GM12878 (cell line): ENCODE results near the gene CAPN10. TPM values are rescaled to one million over a fixed set of nuclear protein-coding genes. Genes with fewer than 3 reads are reported as not detected.

Experiments used
- ATF3 ChIP-seq: IDR thresholded peaks from 2 replicates; pipeline ENCODE4 v1.6.1; 2011; ENCODE audit warnings: low read depth, mild to moderate bottlenecking, low read length, moderate library complexity, borderline replicate concordance; ENCODE audit errors: extremely low read depth
- BACH1 ChIP-seq: fragments of 450-650 bp; IDR thresholded peaks from 2 replicates; pipeline ENCODE4 v1.6.1; 2017; ENCODE audit warnings: mild to moderate bottlenecking, borderline replicate concordance
- CHD4 ChIP-seq: fragments of 200-600 bp; sonication (generic); IDR thresholded peaks from 2 replicates; pipeline ENCODE4 v1.6.1; 2016; ENCODE audit warnings: mild to moderate bottlenecking
- HDGF ChIP-seq: fragments of 450-650 bp; IDR thresholded peaks from 2 replicates; pipeline ENCODE4 v1.6.1; 2016; ENCODE audit warnings: antibody characterized with exemption
- JUND ChIP-seq: IDR thresholded peaks from 2 replicates; pipeline ENCODE4 v1.6.1; 2012; ENCODE audit warnings: low read depth, mild to moderate bottlenecking, low read length, improper control_type of control experiment, moderate library complexity
- MLLT1 ChIP-seq: fragments of 450-650 bp; IDR thresholded peaks from 2 replicates; pipeline ENCODE4 v1.6.1; 2016; ENCODE audit warnings: mild to moderate bottlenecking
- NFIC ChIP-seq: IDR thresholded peaks from 2 replicates; pipeline ENCODE4 v1.6.1; 2012; ENCODE audit warnings: low read depth, mild to moderate bottlenecking, inconsistent platforms, low read length, moderate library complexity
- PKNOX1 ChIP-seq: fragments of 450-650 bp; IDR thresholded peaks from 2 replicates; pipeline ENCODE4 v1.6.1; 2016; ENCODE audit warnings: mild to moderate bottlenecking
- RAD21 ChIP-seq: IDR thresholded peaks from 2 replicates; pipeline ENCODE4 v1.6.1; 2011; ENCODE audit warnings: mild to moderate bottlenecking, low read depth, low read length, moderate library complexity; ENCODE audit not compliant: insufficient read depth
- REST ChIP-seq: IDR thresholded peaks from 2 replicates; pipeline ENCODE4 v1.6.1; 2012; ENCODE audit warnings: mild to moderate bottlenecking, low read depth, low read length
- SIX5 ChIP-seq: IDR thresholded peaks from 2 replicates; pipeline ENCODE4 v1.6.1; 2011; ENCODE audit warnings: mild to moderate bottlenecking, low read depth, low read length, moderate library complexity; ENCODE audit not compliant: severe bottlenecking
- polyA plus RNA-seq, 11 experiments: library from polyadenylated mRNA; depleted of rRNA in 4 of 11; unstranded in 6 of 11; stranded (reverse) in 5 of 11; fragments of >200 nt; fragmentation: Nextera tagmentation in 4 of 11; fragmentation: Illumina TruSeq in 1 of 11; extraction: Ambion mirVana in 4 of 11; extraction: Trizol in 1 of 11; gene quantifications; 1 replicate in 1 of 11; 2 replicates in 10 of 11; pipeline versions ENCODE4 v1.2.1 to v1.2.3, GENCODE V29; 2011 to 2016; ENCODE audit warnings: inconsistent platforms in 2 of 11, missing spikeins in 2 of 11, low read depth in 1 of 11
- total RNA-seq, 4 experiments: library from RNA; depleted of rRNA in 3 of 4; stranded (reverse); fragments of >200 nt in 3 of 4; fragmentation: Illumina TruSeq in 1 of 4; extraction: Trizol in 1 of 4; gene quantifications; 2 replicates each; pipeline versions ENCODE4 v1.2.1 to v1.2.3, GENCODE V29; 2013 to 2021
- TF ChIP-seq, protein P1 (sequence below): fragments of 450-650 bp; IDR thresholded peaks from 2 replicates; pipeline ENCODE4 v1.6.1; 2017; ENCODE audit warnings: mild to moderate bottlenecking

Gene CAPN10
- total and polyA plus RNA-seq, 10 of the 15 experiments (the other 5 are each of a cell fraction or from before 2014, with no cell fraction given): 0.37 to 40.6 (median 17.5) TPM

GRCh38 chr2:240564561-240565332, 21.8 kb upstream of the CAPN10 start (continued):
- peak; percentile 56; the same call in 1 of the 2 replicates for TF ChIP-seq MLLT1
- 0 out of 2 replicates have a peak, but pooled peaks have one; percentile 3 for TF ChIP-seq RAD21
- TF ChIP-seq BACH1: peak; percentile 14; the same call in 1 of the 2 replicates
- TF ChIP-seq REST: no peak
- no peak for TF ChIP-seq SIX5
- TF ChIP-seq JUND: no peak
- TF ChIP-seq CHD4: no peak
- no peak for TF ChIP-seq ATF3
- TF ChIP-seq PKNOX1: 0 out of 2 replicates have a peak, but pooled peaks have one; percentile 23
- no peak for TF ChIP-seq NFIC
- 0 out of 2 replicates have a peak, but pooled peaks have one; percentile 15 for TF ChIP-seq HDGF
- TF ChIP-seq, protein P1, sequence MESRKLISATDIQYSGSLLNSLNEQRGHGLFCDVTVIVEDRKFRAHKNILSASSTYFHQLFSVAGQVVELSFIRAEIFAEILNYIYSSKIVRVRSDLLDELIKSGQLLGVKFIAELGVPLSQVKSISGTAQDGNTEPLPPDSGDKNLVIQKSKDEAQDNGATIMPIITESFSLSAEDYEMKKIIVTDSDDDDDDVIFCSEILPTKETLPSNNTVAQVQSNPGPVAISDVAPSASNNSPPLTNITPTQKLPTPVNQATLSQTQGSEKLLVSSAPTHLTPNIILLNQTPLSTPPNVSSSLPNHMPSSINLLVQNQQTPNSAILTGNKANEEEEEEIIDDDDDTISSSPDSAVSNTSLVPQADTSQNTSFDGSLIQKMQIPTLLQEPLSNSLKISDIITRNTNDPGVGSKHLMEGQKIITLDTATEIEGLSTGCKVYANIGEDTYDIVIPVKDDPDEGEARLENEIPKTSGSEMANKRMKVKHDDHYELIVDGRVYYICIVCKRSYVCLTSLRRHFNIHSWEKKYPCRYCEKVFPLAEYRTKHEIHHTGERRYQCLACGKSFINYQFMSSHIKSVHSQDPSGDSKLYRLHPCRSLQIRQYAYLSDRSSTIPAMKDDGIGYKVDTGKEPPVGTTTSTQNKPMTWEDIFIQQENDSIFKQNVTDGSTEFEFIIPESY: no peak
